Measurements from ENCODE around the gene LIPE.
"Not testable (repeated sequence)": the region's sequence is repeated elsewhere in the genome, so short reads cannot be mapped to it uniquely, and the experiment has no call there.

DNA sequence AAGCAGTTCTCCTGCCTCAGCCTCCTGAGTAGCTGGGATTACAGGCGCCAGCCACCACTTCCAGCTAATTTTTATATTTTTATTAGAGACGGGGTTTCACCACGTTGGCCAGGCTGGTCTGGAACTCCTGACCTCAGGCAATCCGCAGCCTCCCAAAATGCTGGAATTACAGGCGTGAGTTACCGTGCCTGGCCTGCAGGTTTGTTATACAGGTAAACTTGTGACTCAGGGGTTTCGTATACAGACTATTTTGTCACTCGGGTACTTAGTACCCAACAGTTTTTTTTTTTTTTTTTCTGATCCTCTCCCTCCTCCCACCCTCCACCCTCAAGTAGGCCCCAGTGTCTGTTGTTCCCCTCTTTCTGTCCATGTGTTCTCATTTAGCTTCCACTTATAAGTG, 34.0 kb upstream of the LIPE start:
- not testable (repeated sequence) for TF ChIP-seq POLR2AphosphoS5, POLR2A (IDR thresholded peaks at IDR 0.05; ENCODE audit: low read depth, low read length)

Data from GM12891 (cell line).